Retina (tissue), 1 donor: ENCODE data around the gene CELF6.

ENCODE experiments used
- DNase-seq: peaks from one replicate; pipeline ENCODE4 v3.0.0-alpha.2; 2016

The CELF6 gene

GRCh38 chr15:72319985-72320671 is at the start of gene CELF6:
Gene CELF6, minus strand, starts transcription at chr15:72320157. Its CDS starts 283 bp downstream, at chr15:72319874.
- DNase-seq, result peak; percentile 96

- DNase-seq, result no peak
These were observed 48.9 kb upstream of the CELF6 start for GRCh38 chr15:72368899-72369298.

- DNase-seq, result no peak
These were observed 48.4 kb upstream of the CELF6 start for GRCh38 chr15:72368325-72368724.

GRCh38 chr15:72365844-72366243 is 45.9 kb upstream of the CELF6 start:
- no peak for DNase-seq

GRCh38 chr15:72361176-72361575 is 41.2 kb upstream of the CELF6 start:
- no peak for DNase-seq

- DNase-seq, result no peak
These were observed 38.8 kb upstream of the CELF6 start for GRCh38 chr15:72358650-72359171.

GRCh38 chr15:72358121-72358520 is 38.2 kb upstream of the CELF6 start:
- no peak for DNase-seq

GRCh38 chr15:72354496-72354895 is 34.5 kb upstream of the CELF6 start:
- DNase-seq, result no peak

- no peak for DNase-seq
These were observed 33.3 kb upstream of the CELF6 start for GRCh38 chr15:72353266-72353665.

GRCh38 chr15:72345806-72346205 is 25.8 kb upstream of the CELF6 start:
- no peak for DNase-seq

- no peak for DNase-seq
These were observed 25.3 kb upstream of the CELF6 start for GRCh38 chr15:72345280-72345679.

GRCh38 chr15:72344602-72345001 is 24.6 kb upstream of the CELF6 start:
- no peak for DNase-seq

GRCh38 chr15:72342385-72342784 is 22.4 kb upstream of the CELF6 start:
- no peak for DNase-seq

- no peak for DNase-seq
These were observed 21.4 kb upstream of the CELF6 start for GRCh38 chr15:72341361-72341760.

GRCh38 chr15:72340366-72340765 is 20.4 kb upstream of the CELF6 start:
- no peak for DNase-seq

GRCh38 chr15:72339777-72340177 is 19.8 kb upstream of the CELF6 start:
- no peak for DNase-seq

- no peak for DNase-seq
These were observed 18.8 kb upstream of the CELF6 start for GRCh38 chr15:72338617-72339321.

- no peak for DNase-seq
These were observed 18.2 kb upstream of the CELF6 start for GRCh38 chr15:72338148-72338547.

GRCh38 chr15:72334842-72335241 is 14.9 kb upstream of the CELF6 start:
- no peak for DNase-seq

- DNase-seq, result no peak
These were observed 11.1 kb upstream of the CELF6 start for GRCh38 chr15:72331021-72331420.

- no peak for DNase-seq
These were observed 3.8 kb upstream of the CELF6 start for GRCh38 chr15:72323752-72324151.

- peak; percentile 83 for DNase-seq
These were observed 485 bp downstream of the CELF6 start for GRCh38 chr15:72319360-72319984.

- no peak for DNase-seq
These were observed 1.5 kb downstream of the CELF6 start for GRCh38 chr15:72318408-72318942.
